HG02973 (cell line): ENCODE measurements around the gene OR5M10.
"Not testable (repeated sequence)": the region's sequence is repeated elsewhere in the genome, so short reads cannot be mapped to it uniquely, and the experiment has no call there.

Source experiments
- ATAC-seq: cut with Tn5 transposase; IDR thresholded peaks from one replicate; pipeline ENCODE4 v1.9.1; 2021; ENCODE audit warnings: moderate library complexity; ENCODE audit not compliant: unreplicated experiment

The OR5M10 gene

GRCh38 chr11:56577621-56578020 lies at the start of gene OR5M10:
OR5M10 (minus strand) TSS chr11:56577721; CDS start chr11:56577721, 0 bp downstream.
- ATAC-seq = no peak

DNA sequence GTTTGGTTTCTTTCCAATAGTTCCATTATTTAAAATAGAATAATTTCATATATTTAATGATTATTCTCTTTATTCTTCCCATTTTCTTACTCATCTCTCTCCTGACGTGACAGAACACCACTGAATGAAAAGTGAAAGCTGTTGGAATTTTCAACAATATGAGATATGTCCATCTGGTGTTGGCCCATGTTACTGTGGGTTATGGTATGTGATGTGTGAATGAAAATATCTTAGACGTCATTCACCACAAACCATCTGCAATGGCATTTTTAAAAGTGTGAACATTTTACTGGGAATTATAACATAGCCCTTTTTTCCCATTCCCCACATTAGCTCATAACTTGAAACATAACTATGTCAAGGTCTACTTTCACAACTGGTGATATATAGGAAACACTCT lies 48.4 kb upstream of the OR5M10 start:
- no peak for ATAC-seq

- no peak for ATAC-seq
These were observed 47.2 kb upstream of the OR5M10 start for GRCh38 chr11:56624661-56625110.

GRCh38 chr11:56611174-56611573 lies 33.7 kb upstream of the OR5M10 start:
- ATAC-seq = no peak

GRCh38 chr11:56592088-56592717 lies 14.7 kb upstream of the OR5M10 start:
- not testable (repeated sequence) for ATAC-seq

GRCh38 chr11:56558574-56558973 lies 18.9 kb downstream of the OR5M10 start:
- no peak for ATAC-seq

- not testable (repeated sequence) for ATAC-seq
These were observed 22.8 kb downstream of the OR5M10 start for GRCh38 chr11:56554691-56555090.

GRCh38 chr11:56545531-56545930 lies 32.0 kb downstream of the OR5M10 start:
- ATAC-seq = no peak

DNA sequence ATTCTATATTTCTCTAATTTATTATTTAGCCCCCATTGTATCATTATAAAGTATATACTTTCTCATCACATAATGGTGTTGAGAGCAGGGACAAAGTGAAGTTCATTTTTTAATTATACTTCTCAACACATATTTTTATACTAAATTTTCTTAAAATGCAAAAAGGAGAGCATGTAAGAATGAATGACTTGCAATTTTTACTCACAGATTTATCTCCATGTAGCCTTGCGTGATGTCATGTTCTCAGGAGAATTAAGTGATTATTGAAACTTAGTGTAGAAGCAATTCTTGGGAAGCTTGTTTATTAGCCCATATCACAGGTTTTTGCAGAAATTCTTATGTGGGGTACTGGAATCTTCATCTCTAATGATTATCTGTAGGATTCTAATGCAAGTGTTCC lies 33.8 kb downstream of the OR5M10 start:
- ATAC-seq = no peak

DNA sequence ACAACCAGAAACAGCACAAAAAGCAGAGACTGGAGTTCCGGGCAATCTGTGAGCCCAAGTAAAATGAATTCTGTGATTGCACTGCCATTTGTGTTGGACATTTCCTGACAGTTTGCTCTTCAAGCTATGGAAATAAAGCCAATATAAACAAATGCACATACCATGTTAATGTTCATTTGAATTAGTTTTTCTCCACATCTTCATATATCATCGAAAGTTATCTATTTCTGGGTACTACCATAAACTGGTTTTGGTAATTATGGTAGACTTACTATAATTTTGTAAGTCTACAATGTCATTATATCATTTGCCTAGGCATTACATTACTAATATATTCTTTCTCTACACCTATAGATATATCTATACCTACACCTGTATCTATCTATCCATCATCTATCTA lies 34.4 kb downstream of the OR5M10 start, which contains the start of gene OR5M11:
Gene OR5M11 (minus strand): TSS at position 101 of the 400 bp plus-strand sequence. CDS start 0 bp downstream, at position 101.
- no peak for ATAC-seq

- no peak for ATAC-seq
These were observed 44.3 kb downstream of the OR5M10 start for GRCh38 chr11:56533054-56533740.

- no peak for ATAC-seq
These were observed 45.7 kb downstream of the OR5M10 start for GRCh38 chr11:56531856-56532255.
